ENCODE data around the gene TBCE.
A peak's percentile ranks its signal among the peaks of the same experiment; 100 is the strongest.

The TBCE gene

GRCh38 chr1:235367000-235367908 is at the start of gene TBCE:
TSS of gene TBCE (plus strand) at chr1:235367427. CDS start at chr1:235380050, 12,623 bp downstream.
- DNase-seq: peak; percentile 77

- DNase-seq: no peak
Measured at GRCh38 chr1:235319255-235319654, 48.0 kb upstream of the TBCE start.

- DNase-seq: no peak
Measured at GRCh38 chr1:235320521-235321179, 46.6 kb upstream of the TBCE start.

- DNase-seq: no peak
Measured at GRCh38 chr1:235324296-235324695, 42.9 kb upstream of the TBCE start.

- DNase-seq: no peak
Measured at GRCh38 chr1:235325139-235325538, 42.1 kb upstream of the TBCE start.

GRCh38 chr1:235325854-235326253 is 41.4 kb upstream of the TBCE start:
- DNase-seq: no peak

- peak; percentile 2 for DNase-seq
Measured at GRCh38 chr1:235326719-235327558, 40.3 kb upstream of the TBCE start.

- no peak for DNase-seq
Measured at GRCh38 chr1:235327559-235328270, 39.5 kb upstream of the TBCE start, which contains the start of gene ARID4B. TSS of gene ARID4B (minus strand) at chr1:235328179. CDS start at chr1:235326919, 1,260 bp downstream.

- DNase-seq: peak; percentile 94
Measured at GRCh38 chr1:235328271-235329138, 38.7 kb upstream of the TBCE start, which contains the start of gene GGPS1. TSS of gene GGPS1 (plus strand) at chr1:235328570. CDS start at chr1:235335265, 6,695 bp downstream.

- DNase-seq: no peak
Measured at GRCh38 chr1:235329139-235329902, 37.9 kb upstream of the TBCE start.

GRCh38 chr1:235330918-235331285 is 36.3 kb upstream of the TBCE start:
- no peak for DNase-seq

- DNase-seq: no peak
Measured at GRCh38 chr1:235331401-235331800, 35.8 kb upstream of the TBCE start.

GRCh38 chr1:235336903-235337302 is 30.3 kb upstream of the TBCE start:
- no peak for DNase-seq

GRCh38 chr1:235339746-235340145 is 27.5 kb upstream of the TBCE start:
- DNase-seq: no peak

- no peak for DNase-seq
Measured at GRCh38 chr1:235341334-235341733, 25.9 kb upstream of the TBCE start.

- no peak for DNase-seq
Measured at GRCh38 chr1:235342039-235342438, 25.2 kb upstream of the TBCE start.

- DNase-seq: no peak
Measured at GRCh38 chr1:235342471-235342870, 24.8 kb upstream of the TBCE start.

- DNase-seq: no peak
Measured at GRCh38 chr1:235343726-235344125, 23.5 kb upstream of the TBCE start.

GRCh38 chr1:235351441-235351840 is 15.8 kb upstream of the TBCE start:
- DNase-seq: no peak

GRCh38 chr1:235351898-235352297 is 15.3 kb upstream of the TBCE start:
- no peak for DNase-seq

All from NCI-H187 treated with DMSO at 0.1 percent for 48 hours (cell line).